Adrenal gland (tissue), 5 donors: ENCODE data around the gene OR2M7.

Source experiments
- POLR2A ChIP-seq, 2 donors: fragments of 450-650 bp; IDR thresholded peaks; one replicate each; pipeline ENCODE4 v1.6.1; 2017; ENCODE audit warnings: antibody characterized with exemption in 2 of 2, mild to moderate bottlenecking in 2 of 2, moderate library complexity in 1 of 2
- TF ChIP-seq, protein P1 (sequence below), 6 experiments: fragments of 450-650 bp in 4 of 6; fragments of 200-600 bp in 2 of 6; sonication (generic) in 1 of 6; IDR thresholded peaks; 1 replicate in 5 of 6; 2 replicates in 1 of 6; pipeline versions ENCODE4 v1.5.1 to v1.8.0; 2016 to 2021; ENCODE audit warnings: antibody characterized with exemption in 6 of 6, mild to moderate bottlenecking in 2 of 6, moderate library complexity in 1 of 6
- donor health status: DM: no; HTN: no; CAD: no.

DNA sequence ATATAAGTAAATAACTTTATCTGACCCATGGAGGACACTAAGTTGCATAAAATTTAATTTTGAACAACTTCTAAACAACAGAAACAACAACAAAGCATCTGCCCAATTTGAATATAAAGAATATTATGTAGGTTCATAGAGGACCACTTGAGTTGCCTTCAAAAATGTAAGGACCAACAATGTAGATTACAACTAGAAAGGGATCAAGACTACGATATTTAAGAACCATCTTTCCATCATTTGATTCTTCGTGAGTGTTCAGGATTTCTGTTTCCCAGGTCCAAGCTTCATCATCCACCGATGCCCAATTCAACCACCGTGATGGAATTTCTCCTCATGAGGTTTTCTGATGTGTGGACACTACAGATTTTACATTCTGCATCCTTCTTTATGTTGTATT, 24.1 kb upstream of the OR2M7 start, which contains the start of gene OR14C36:
- TF ChIP-seq, protein P1, sequence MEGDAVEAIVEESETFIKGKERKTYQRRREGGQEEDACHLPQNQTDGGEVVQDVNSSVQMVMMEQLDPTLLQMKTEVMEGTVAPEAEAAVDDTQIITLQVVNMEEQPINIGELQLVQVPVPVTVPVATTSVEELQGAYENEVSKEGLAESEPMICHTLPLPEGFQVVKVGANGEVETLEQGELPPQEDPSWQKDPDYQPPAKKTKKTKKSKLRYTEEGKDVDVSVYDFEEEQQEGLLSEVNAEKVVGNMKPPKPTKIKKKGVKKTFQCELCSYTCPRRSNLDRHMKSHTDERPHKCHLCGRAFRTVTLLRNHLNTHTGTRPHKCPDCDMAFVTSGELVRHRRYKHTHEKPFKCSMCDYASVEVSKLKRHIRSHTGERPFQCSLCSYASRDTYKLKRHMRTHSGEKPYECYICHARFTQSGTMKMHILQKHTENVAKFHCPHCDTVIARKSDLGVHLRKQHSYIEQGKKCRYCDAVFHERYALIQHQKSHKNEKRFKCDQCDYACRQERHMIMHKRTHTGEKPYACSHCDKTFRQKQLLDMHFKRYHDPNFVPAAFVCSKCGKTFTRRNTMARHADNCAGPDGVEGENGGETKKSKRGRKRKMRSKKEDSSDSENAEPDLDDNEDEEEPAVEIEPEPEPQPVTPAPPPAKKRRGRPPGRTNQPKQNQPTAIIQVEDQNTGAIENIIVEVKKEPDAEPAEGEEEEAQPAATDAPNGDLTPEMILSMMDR (IDR thresholded peaks at IDR 0.05), result no peak
- no peak for TF ChIP-seq POLR2A (IDR thresholded peaks at IDR 0.05)
